PC-9 (cell line): ENCODE results near the gene DAZ1. TPM values are rescaled to one million over a fixed set of nuclear protein-coding genes. Genes with fewer than 3 reads are reported as not detected.

Experiments
- total RNA-seq: library from RNA; stranded (reverse); gene quantifications from 2 replicates; pipeline ENCODE4 v1.2.3, GENCODE V29; 2021

Gene DAZ1
- total RNA-seq, 1 experiment from 2014 or later: not detected

Other genes starting within 250 kb of the DAZ1 start
- gene BPY2, start 214.7 kb downstream of the DAZ1 start, total RNA-seq: not detected in 2 replicates
- not detected in 2 replicates for gene DAZ2, start 20.5 kb upstream of the DAZ1 start, total RNA-seq